HG02610 (cell line): ENCODE results near the gene GATD1.

ENCODE experiments used
- ATAC-seq: cut with Tn5 transposase; IDR thresholded peaks from one replicate; pipeline ENCODE4 v1.9.1; 2021; ENCODE audit warnings: mild to moderate bottlenecking, moderate library complexity; ENCODE audit not compliant: unreplicated experiment

The GATD1 gene

GRCh38 chr11:782264-783174, 5.2 kb upstream of the GATD1 start:
- no peak for ATAC-seq

- ATAC-seq: no peak
Measured at GRCh38 chr11:779955-780532, 2.8 kb upstream of the GATD1 start.

- ATAC-seq: no peak
Measured at GRCh38 chr11:778976-779954, 2.0 kb upstream of the GATD1 start.

- peak; percentile 18 for ATAC-seq
Measured at GRCh38 chr11:776561-777287, 563 bp downstream of the GATD1 start.

- ATAC-seq: no peak
Measured at GRCh38 chr11:776263-776560, 1.1 kb downstream of the GATD1 start.

GRCh38 chr11:774873-775592, 2.3 kb downstream of the GATD1 start:
- ATAC-seq: no peak

- ATAC-seq: no peak
Measured at GRCh38 chr11:773830-774229, 3.5 kb downstream of the GATD1 start.

- no peak for ATAC-seq
Measured at GRCh38 chr11:773425-773824, 3.9 kb downstream of the GATD1 start.

- ATAC-seq: no peak
Measured at GRCh38 chr11:772429-773390, 4.6 kb downstream of the GATD1 start.

- ATAC-seq: no peak
Measured at GRCh38 chr11:771617-772204, 5.6 kb downstream of the GATD1 start.

GRCh38 chr11:770642-771616, 6.4 kb downstream of the GATD1 start:
- ATAC-seq: no peak

GRCh38 chr11:769887-770641, 7.2 kb downstream of the GATD1 start:
- no peak for ATAC-seq

- no peak for ATAC-seq
Measured at GRCh38 chr11:767238-767637, 10.0 kb downstream of the GATD1 start.

GRCh38 chr11:766936-767210, 10.4 kb downstream of the GATD1 start:
- ATAC-seq: no peak

- ATAC-seq: no peak
Measured at GRCh38 chr11:766106-766935, 11.0 kb downstream of the GATD1 start.

- ATAC-seq: no peak
Measured at GRCh38 chr11:765802-766091, 11.5 kb downstream of the GATD1 start.
